ENCODE measurements around the gene CCDC24.

The CCDC24 gene

GRCh38 chr1:43985984-43986595 lies 5.3 kb upstream of the CCDC24 start:
- Histone ChIP-seq H3K9me3 (ENCODE audit: control insufficient read depth, low read length) (no peaks in the 10 kb centered on the region), H3K4me1 (ENCODE audit: control insufficient read depth, insufficient read depth, low read length) (peaks cover 28% of the 10 kb centered on the region), H3K27me3 (ENCODE audit: control insufficient read depth, insufficient read depth, low read length) (no peaks in the 10 kb centered on the region), H3K4me3 (ENCODE audit: low read length) (no peak overlapping the region), H3K36me3 (ENCODE audit: control insufficient read depth, insufficient read depth, low read length) (no peaks in the 10 kb centered on the region), H3K9ac (ENCODE audit: low read length) (no peak overlapping the region)

- Histone ChIP-seq H3K9ac (ENCODE audit: low read length) (no peak overlapping the region), H3K27me3 (ENCODE audit: control insufficient read depth, insufficient read depth, low read length) (no peaks in the 10 kb centered on the region), H3K4me3 (ENCODE audit: low read length) (no peak overlapping the region), H3K9me3 (ENCODE audit: control insufficient read depth, low read length) (no peaks in the 10 kb centered on the region), H3K4me1 (ENCODE audit: control insufficient read depth, insufficient read depth, low read length) (peaks cover 25% of the 10 kb centered on the region), H3K36me3 (ENCODE audit: control insufficient read depth, insufficient read depth, low read length) (no peaks in the 10 kb centered on the region)
Measured at GRCh38 chr1:43986712-43987111, 4.7 kb upstream of the CCDC24 start.

GRCh38 chr1:43987159-43987902 lies 4.1 kb upstream of the CCDC24 start:
- Histone ChIP-seq H3K9ac (ENCODE audit: low read length) (no peak overlapping the region), H3K4me1 (ENCODE audit: control insufficient read depth, insufficient read depth, low read length) (peaks cover 31% of the 10 kb centered on the region), H3K4me3 (ENCODE audit: low read length) (no peak overlapping the region)

GRCh38 chr1:43990271-43991199 lies 864 bp upstream of the CCDC24 start:
- H3K36me3 ChIP-seq (ENCODE audit: control insufficient read depth, insufficient read depth, low read length) = no peaks in the 10 kb centered on the region
- peaks cover 37% of the 10 kb centered on the region for H3K4me1 ChIP-seq (ENCODE audit: control insufficient read depth, insufficient read depth, low read length)
- no peaks in the 10 kb centered on the region for H3K27me3 ChIP-seq (ENCODE audit: control insufficient read depth, insufficient read depth, low read length)
- peak overlapping the region; percentile 74 for H3K9ac ChIP-seq (ENCODE audit: low read length)
- H3K4me3 ChIP-seq (ENCODE audit: low read length) = peak overlapping the region; percentile 61
- H3K9me3 ChIP-seq (ENCODE audit: control insufficient read depth, low read length) = no peaks in the 10 kb centered on the region

More at GRCh38 chr1:43987159-43987902, 4.1 kb upstream of the CCDC24 start:
- H3K36me3 ChIP-seq (ENCODE audit: control insufficient read depth, insufficient read depth, low read length) = no peaks in the 10 kb centered on the region
- no peaks in the 10 kb centered on the region for H3K27me3 ChIP-seq (ENCODE audit: control insufficient read depth, insufficient read depth, low read length)
- H3K9me3 ChIP-seq (ENCODE audit: control insufficient read depth, low read length) = no peaks in the 10 kb centered on the region

GRCh38 chr1:43991200-43991475 lies 261 bp upstream of the CCDC24 start:
- H3K4me3 ChIP-seq (ENCODE audit: low read length) = peak overlapping the region; percentile 61
- peaks cover 35% of the 10 kb centered on the region for H3K4me1 ChIP-seq (ENCODE audit: control insufficient read depth, insufficient read depth, low read length)
- peak overlapping the region; percentile 74 for H3K9ac ChIP-seq (ENCODE audit: low read length)
- no peaks in the 10 kb centered on the region for H3K36me3 ChIP-seq (ENCODE audit: control insufficient read depth, insufficient read depth, low read length)
- no peaks in the 10 kb centered on the region for H3K9me3 ChIP-seq (ENCODE audit: control insufficient read depth, low read length)
- H3K27me3 ChIP-seq (ENCODE audit: control insufficient read depth, insufficient read depth, low read length) = no peaks in the 10 kb centered on the region

GRCh38 chr1:43992232-43992995 lies 1.0 kb downstream of the CCDC24 start:
- H3K27me3 ChIP-seq (ENCODE audit: control insufficient read depth, insufficient read depth, low read length) = no peaks in the 10 kb centered on the region
- H3K9ac ChIP-seq (ENCODE audit: low read length) = peak overlapping the region; percentile 74
- H3K4me1 ChIP-seq (ENCODE audit: control insufficient read depth, insufficient read depth, low read length) = peaks cover 27% of the 10 kb centered on the region
- H3K4me3 ChIP-seq (ENCODE audit: low read length) = peak overlapping the region; percentile 61
- no peaks in the 10 kb centered on the region for H3K36me3 ChIP-seq (ENCODE audit: control insufficient read depth, insufficient read depth, low read length)
- no peaks in the 10 kb centered on the region for H3K9me3 ChIP-seq (ENCODE audit: control insufficient read depth, low read length)

- Histone ChIP-seq H3K9ac (ENCODE audit: low read length) (no peak overlapping the region), H3K27me3 (ENCODE audit: control insufficient read depth, insufficient read depth, low read length) (no peaks in the 10 kb centered on the region), H3K4me3 (ENCODE audit: low read length) (no peak overlapping the region), H3K9me3 (ENCODE audit: control insufficient read depth, low read length) (no peaks in the 10 kb centered on the region), H3K36me3 (ENCODE audit: control insufficient read depth, insufficient read depth, low read length) (no peaks in the 10 kb centered on the region), H3K4me1 (ENCODE audit: control insufficient read depth, insufficient read depth, low read length) (peaks cover 36% of the 10 kb centered on the region)
Measured at GRCh38 chr1:43993206-43993914, 2.0 kb downstream of the CCDC24 start.

- H3K9me3 ChIP-seq (ENCODE audit: control insufficient read depth, low read length) = no peaks in the 10 kb centered on the region
- no peaks in the 10 kb centered on the region for H3K27me3 ChIP-seq (ENCODE audit: control insufficient read depth, insufficient read depth, low read length)
- no peak overlapping the region for H3K9ac ChIP-seq (ENCODE audit: low read length)
- no peaks in the 10 kb centered on the region for H3K36me3 ChIP-seq (ENCODE audit: control insufficient read depth, insufficient read depth, low read length)
- H3K4me3 ChIP-seq (ENCODE audit: low read length) = no peak overlapping the region
- H3K4me1 ChIP-seq (ENCODE audit: control insufficient read depth, insufficient read depth, low read length) = peaks cover 37% of the 10 kb centered on the region
Measured at GRCh38 chr1:43994071-43994470, 2.7 kb downstream of the CCDC24 start.

GRCh38 chr1:43994794-43995790 lies 3.7 kb downstream of the CCDC24 start:
- H3K4me1 ChIP-seq (ENCODE audit: control insufficient read depth, insufficient read depth, low read length) = peaks cover 37% of the 10 kb centered on the region
- no peak overlapping the region for H3K9ac ChIP-seq (ENCODE audit: low read length)
- no peaks in the 10 kb centered on the region for H3K27me3 ChIP-seq (ENCODE audit: control insufficient read depth, insufficient read depth, low read length)
- H3K4me3 ChIP-seq (ENCODE audit: low read length) = no peak overlapping the region
- H3K36me3 ChIP-seq (ENCODE audit: control insufficient read depth, insufficient read depth, low read length) = no peaks in the 10 kb centered on the region
- H3K9me3 ChIP-seq (ENCODE audit: control insufficient read depth, low read length) = no peaks in the 10 kb centered on the region

GRCh38 chr1:43995984-43996732 lies 4.8 kb downstream of the CCDC24 start:
- Histone ChIP-seq H3K9ac (ENCODE audit: low read length) (no peak overlapping the region), H3K27me3 (ENCODE audit: control insufficient read depth, insufficient read depth, low read length) (no peaks in the 10 kb centered on the region), H3K4me1 (ENCODE audit: control insufficient read depth, insufficient read depth, low read length) (peaks cover 33% of the 10 kb centered on the region), H3K4me3 (ENCODE audit: low read length) (no peak overlapping the region), H3K9me3 (ENCODE audit: control insufficient read depth, low read length) (no peaks in the 10 kb centered on the region), H3K36me3 (ENCODE audit: control insufficient read depth, insufficient read depth, low read length) (no peaks in the 10 kb centered on the region)
